CD14-positive monocyte (primary cell): ENCODE measurements around the gene HNF1B. TPM values are rescaled to one million over a fixed set of nuclear protein-coding genes. Genes with fewer than 3 reads are reported as not detected.
A peak's percentile ranks its signal among the peaks of the same experiment; 100 is the strongest.

Source experiments
- DNase-seq, 3 donors: peaks; one replicate each; pipeline ENCODE4 v3.0.0-alpha.2; 2011 to 2022
- H2AFZ ChIP-seq: 2 replicates; pipeline ENCODE4 v1.6.0; 2012; ENCODE audit warnings: mild to moderate bottlenecking, low read depth, low read length, inconsistent platforms; ENCODE audit not compliant: insufficient read depth, poor library complexity, severe bottlenecking
- H3K27ac ChIP-seq, 2 donors: 1 replicate in 1 of 2; 2 replicates in 1 of 2; pipeline ENCODE4 v1.5.1; 2012 to 2013; ENCODE audit warnings: low read length in 2 of 2, control low read depth in 1 of 2, inconsistent platforms in 1 of 2, low read depth in 1 of 2, mild to moderate bottlenecking in 1 of 2
- H3K27me3 ChIP-seq, 2 donors: one replicate each; pipeline versions ENCODE4 v1.6.0 to v1.6.1; 2011 to 2013; ENCODE audit warnings: low read length in 2 of 2; ENCODE audit not compliant: control insufficient read depth in 2 of 2, insufficient read depth in 2 of 2
- H3K36me3 ChIP-seq, 2 donors: replicated peaks in 1 of 2; 1 replicate in 1 of 2; 2 replicates in 1 of 2; pipeline versions ENCODE4 v1.5.1 to v1.6.1; 2012 to 2013; ENCODE audit warnings: low read length in 2 of 2, control low read depth in 1 of 2, inconsistent platforms in 1 of 2, mild to moderate bottlenecking in 1 of 2; ENCODE audit not compliant: insufficient read depth in 2 of 2, control insufficient read depth in 1 of 2
- H3K4me1 ChIP-seq, 2 donors: 1 replicate in 1 of 2; 2 replicates in 1 of 2; pipeline versions ENCODE4 v1.5.1 to v1.6.1; 2012 to 2013; ENCODE audit warnings: low read length in 2 of 2, control low read depth in 1 of 2, inconsistent platforms in 1 of 2, mild to moderate bottlenecking in 1 of 2, moderate library complexity in 1 of 2; ENCODE audit not compliant: insufficient read depth in 2 of 2, control insufficient read depth in 1 of 2
- H3K4me2 ChIP-seq: replicated peaks from 2 replicates; pipeline ENCODE3; 2012; ENCODE audit warnings: low read length, moderate library complexity, mild to moderate bottlenecking; ENCODE audit not compliant: poor library complexity, severe bottlenecking; ENCODE audit errors: extremely low read depth
- H3K4me3 ChIP-seq, 3 experiments: fragments of 200-600 bp in 1 of 3; sonication (generic) in 1 of 3; replicated peaks in 1 of 3; 1 replicate in 2 of 3; 2 replicates in 1 of 3; pipeline ENCODE4 v1.5.1; 2011 to 2013; ENCODE audit warnings: low read length in 3 of 3, mild to moderate bottlenecking in 3 of 3, control low read depth in 2 of 3, low read depth in 2 of 3, inconsistent platforms in 1 of 3, moderate library complexity in 1 of 3
- H3K79me2 ChIP-seq: 2 replicates; pipeline ENCODE4 v1.6.0; 2012; ENCODE audit warnings: mild to moderate bottlenecking, control low read depth, inconsistent platforms, low read length, moderate library complexity; ENCODE audit not compliant: insufficient read depth
- H3K9ac ChIP-seq: 2 replicates; pipeline ENCODE4 v1.6.0; 2017; ENCODE audit warnings: low read length, mild to moderate bottlenecking; ENCODE audit not compliant: insufficient read depth, poor library complexity, severe bottlenecking
- H3K9me3 ChIP-seq, 2 donors: replicated peaks in 1 of 2; 1 replicate in 1 of 2; 2 replicates in 1 of 2; pipeline versions ENCODE4 v1.5.1 to v1.6.1; 2012 to 2013; ENCODE audit warnings: low read length in 2 of 2, control low read depth in 1 of 2; ENCODE audit not compliant: control insufficient read depth in 1 of 2, insufficient read depth in 1 of 2
- H4K20me1 ChIP-seq: 2 replicates; pipeline ENCODE4 v1.6.0; 2012; ENCODE audit warnings: mild to moderate bottlenecking, low read length, control low read depth, moderate library complexity; ENCODE audit not compliant: insufficient read depth
- H3K27ac Mint-ChIP-seq, 7 donors: one replicate each; pipeline ENCODE4 v1.8.0; 2020; ENCODE audit warnings: mild to moderate bottlenecking in 7 of 7, mixed read lengths in 7 of 7, moderate library complexity in 6 of 7, inconsistent platforms in 2 of 7
- H3K27me3 Mint-ChIP-seq, 3 donors: one replicate each; pipeline ENCODE4 v1.8.0; 2021 to 2022; ENCODE audit warnings: low read depth in 3 of 3, mild to moderate bottlenecking in 3 of 3, mixed read lengths in 3 of 3, moderate library complexity in 3 of 3, inconsistent platforms in 1 of 3
- H3K36me3 Mint-ChIP-seq, 2 donors: one replicate each; pipeline ENCODE4 v1.8.0; 2020; ENCODE audit warnings: mixed read lengths in 2 of 2, inconsistent platforms in 1 of 2, mild to moderate bottlenecking in 1 of 2
- H3K4me1 Mint-ChIP-seq: one replicate; pipeline ENCODE4 v1.8.0; 2020; ENCODE audit warnings: mild to moderate bottlenecking, mixed read lengths
- H3K4me3 Mint-ChIP-seq, 2 donors: one replicate each; pipeline ENCODE4 v1.8.0; 2020; ENCODE audit warnings: mild to moderate bottlenecking in 2 of 2, mixed read lengths in 2 of 2, moderate library complexity in 1 of 2
- H3K9me3 Mint-ChIP-seq, 7 donors: one replicate each; pipeline ENCODE4 v1.8.0; 2020 to 2022; ENCODE audit warnings: mixed read lengths in 7 of 7, mild to moderate bottlenecking in 6 of 7, moderate library complexity in 6 of 7, inconsistent platforms in 2 of 7
- WGBS: methylation state at CpG from one replicate; pipeline ENCODE4 v1.1.5; 2013; ENCODE audit warnings: missing lambda C conversion rate; ENCODE audit not compliant: insufficient coverage; 5-methylcytosine and 5-hydroxymethylcytosine counted together
- intact Hi-C, 2 donors: fragments of 100-400 bp; cut with micrococcal nuclease; formaldehyde crosslinking; loops; one replicate each; pipeline versions ENCODE4 v1.15.0 to v1.15.1; 2023
- polyA plus RNA-seq, 3 donors: library from polyadenylated mRNA; depleted of rRNA in 1 of 3; unstranded in 2 of 3; stranded (reverse) in 1 of 3; fragments of 300-500 nt in 2 of 3; fragments of >200 nt in 1 of 3; fragmentation: Illumina TruSeq in 2 of 3; gene quantifications; 1 replicate in 2 of 3; 2 replicates in 1 of 3; pipeline ENCODE4 v1.2.3, GENCODE V29; 2012 to 2021
- TF ChIP-seq, protein P1 (sequence below): fragments of 200-600 bp; IDR thresholded peaks from one replicate; pipeline ENCODE4 v1.8.0; 2022; ENCODE audit warnings: antibody characterized with exemption, mild to moderate bottlenecking

The HNF1B gene
- polyA plus RNA-seq, 3 donors, result not detected

GRCh38 chr17:37750292-37750691 lies 5.4 kb upstream of the HNF1B start:
- no peaks in the 10 kb centered on the region for H3K79me2 ChIP-seq
- no peak overlapping the region for H3K9ac ChIP-seq
- H3K27ac ChIP-seq, result no peak overlapping the region
- DNase-seq, result no peak
- no peak overlapping the region for H2AFZ ChIP-seq
- Mint-ChIP-seq H3K27ac (no peak overlapping the region), H3K4me1 (peaks cover 4% of the 10 kb centered on the region), H3K27me3 (peaks cover 52 to 58% (median 57%) of the 10 kb centered on the region in 3 donors), H3K9me3 (peaks cover 0 to 3% (median 2%) of the 10 kb centered on the region in 7 donors), H3K4me3 (peak overlapping the region in 1 of 2 donors; percentile 8), H3K36me3 (peaks cover under 1% of the 10 kb centered on the region in 2 donors)
- H3K27me3 ChIP-seq, result peaks cover 31 to 41% of the 10 kb centered on the region in 2 donors
- H3K9me3 ChIP-seq, result peaks cover 0 to 17% of the 10 kb centered on the region in 2 donors
- H3K4me1 ChIP-seq, result peaks cover 2 to 5% of the 10 kb centered on the region in 2 donors
- H3K36me3 ChIP-seq, result no peaks in the 10 kb centered on the region
- intact Hi-C loops, result no loop called here
- no peaks in the 10 kb centered on the region for H4K20me1 ChIP-seq
- TF ChIP-seq, protein P1, sequence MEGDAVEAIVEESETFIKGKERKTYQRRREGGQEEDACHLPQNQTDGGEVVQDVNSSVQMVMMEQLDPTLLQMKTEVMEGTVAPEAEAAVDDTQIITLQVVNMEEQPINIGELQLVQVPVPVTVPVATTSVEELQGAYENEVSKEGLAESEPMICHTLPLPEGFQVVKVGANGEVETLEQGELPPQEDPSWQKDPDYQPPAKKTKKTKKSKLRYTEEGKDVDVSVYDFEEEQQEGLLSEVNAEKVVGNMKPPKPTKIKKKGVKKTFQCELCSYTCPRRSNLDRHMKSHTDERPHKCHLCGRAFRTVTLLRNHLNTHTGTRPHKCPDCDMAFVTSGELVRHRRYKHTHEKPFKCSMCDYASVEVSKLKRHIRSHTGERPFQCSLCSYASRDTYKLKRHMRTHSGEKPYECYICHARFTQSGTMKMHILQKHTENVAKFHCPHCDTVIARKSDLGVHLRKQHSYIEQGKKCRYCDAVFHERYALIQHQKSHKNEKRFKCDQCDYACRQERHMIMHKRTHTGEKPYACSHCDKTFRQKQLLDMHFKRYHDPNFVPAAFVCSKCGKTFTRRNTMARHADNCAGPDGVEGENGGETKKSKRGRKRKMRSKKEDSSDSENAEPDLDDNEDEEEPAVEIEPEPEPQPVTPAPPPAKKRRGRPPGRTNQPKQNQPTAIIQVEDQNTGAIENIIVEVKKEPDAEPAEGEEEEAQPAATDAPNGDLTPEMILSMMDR, result no peak
- no CpG with 5 or more reads among the region's 5 CpGs for WGBS
- no peak overlapping the region for H3K4me3 ChIP-seq
- no peak overlapping the region for H3K4me2 ChIP-seq

DNA sequence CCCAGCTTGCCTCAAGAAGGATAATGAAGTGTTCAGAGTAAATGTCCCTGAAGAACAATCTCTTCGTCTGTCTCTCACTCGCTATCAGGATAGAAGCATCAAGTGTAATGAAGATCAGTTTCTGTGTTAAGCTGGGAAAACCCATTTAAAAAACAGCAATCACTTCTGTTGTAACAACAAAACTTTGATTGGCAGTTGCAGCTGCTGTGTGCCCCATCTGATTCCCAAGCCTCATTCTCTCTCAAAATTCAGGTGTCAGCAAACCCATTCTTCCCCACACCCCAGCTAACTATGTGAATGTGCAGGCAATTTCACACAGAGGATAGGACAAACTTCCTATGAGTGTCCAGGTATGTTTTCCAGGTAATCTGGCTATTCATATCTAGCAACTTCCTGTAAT lies 2.4 kb upstream of the HNF1B start:
- H3K27me3 Mint-ChIP-seq, result peaks cover 73 to 76% (median 73%) of the 10 kb centered on the region in 3 donors
- intact Hi-C loops, result no loop called here
- H3K4me1 ChIP-seq, result peaks cover 29 to 36% of the 10 kb centered on the region in 2 donors
- H3K27me3 ChIP-seq, result peaks cover 56 to 70% of the 10 kb centered on the region in 2 donors
- H3K4me1 Mint-ChIP-seq, result peaks cover 28% of the 10 kb centered on the region
- TF ChIP-seq, protein P1, result no peak
- DNase-seq, result no peak
- peaks cover 0 to 24% (median 7%) of the 10 kb centered on the region in 7 donors for H3K9me3 Mint-ChIP-seq
- no peak overlapping the region for H3K9ac ChIP-seq
- peaks cover 0 to 23% of the 10 kb centered on the region in 2 donors for H3K9me3 ChIP-seq
- no peak overlapping the region for H3K27ac Mint-ChIP-seq
- H3K79me2 ChIP-seq, result no peaks in the 10 kb centered on the region
- no peak overlapping the region for H3K27ac ChIP-seq
- WGBS, result no CpG with 5 or more reads among the region's 2 CpGs
- no peak overlapping the region for H3K4me3 ChIP-seq
- peak overlapping the region in 1 of 2 donors; percentile 72 for H3K4me3 Mint-ChIP-seq
- H3K36me3 Mint-ChIP-seq, result peaks cover 2 to 3% of the 10 kb centered on the region in 2 donors
- H4K20me1 ChIP-seq, result no peaks in the 10 kb centered on the region
- no peaks in the 10 kb centered on the region for H3K36me3 ChIP-seq
- H3K4me2 ChIP-seq, result no peak overlapping the region
- no peak overlapping the region for H2AFZ ChIP-seq
